HG03469 (cell line): ENCODE results near the gene TNFSF10.

Source experiments
- ATAC-seq: cut with Tn5 transposase; IDR thresholded peaks from one replicate; pipeline ENCODE4 v1.9.1; 2021; ENCODE audit warnings: mild to moderate bottlenecking, moderate library complexity, moderate number of reproducible peaks; ENCODE audit not compliant: unreplicated experiment

Gene TNFSF10

GRCh38 chr3:172518929-172519640 is 4.1 kb downstream of the TNFSF10 start:
- ATAC-seq, result no peak

- no peak for ATAC-seq
These were observed 5.3 kb downstream of the TNFSF10 start for GRCh38 chr3:172517859-172518466.

GRCh38 chr3:172516318-172517214 is 6.7 kb downstream of the TNFSF10 start:
- ATAC-seq, result no peak

- no peak for ATAC-seq
These were observed 7.9 kb downstream of the TNFSF10 start for GRCh38 chr3:172515130-172515918.

- ATAC-seq, result no peak
These were observed 8.6 kb downstream of the TNFSF10 start for GRCh38 chr3:172514678-172515077.

GRCh38 chr3:172513488-172513887 is 9.7 kb downstream of the TNFSF10 start:
- no peak for ATAC-seq

DNA sequence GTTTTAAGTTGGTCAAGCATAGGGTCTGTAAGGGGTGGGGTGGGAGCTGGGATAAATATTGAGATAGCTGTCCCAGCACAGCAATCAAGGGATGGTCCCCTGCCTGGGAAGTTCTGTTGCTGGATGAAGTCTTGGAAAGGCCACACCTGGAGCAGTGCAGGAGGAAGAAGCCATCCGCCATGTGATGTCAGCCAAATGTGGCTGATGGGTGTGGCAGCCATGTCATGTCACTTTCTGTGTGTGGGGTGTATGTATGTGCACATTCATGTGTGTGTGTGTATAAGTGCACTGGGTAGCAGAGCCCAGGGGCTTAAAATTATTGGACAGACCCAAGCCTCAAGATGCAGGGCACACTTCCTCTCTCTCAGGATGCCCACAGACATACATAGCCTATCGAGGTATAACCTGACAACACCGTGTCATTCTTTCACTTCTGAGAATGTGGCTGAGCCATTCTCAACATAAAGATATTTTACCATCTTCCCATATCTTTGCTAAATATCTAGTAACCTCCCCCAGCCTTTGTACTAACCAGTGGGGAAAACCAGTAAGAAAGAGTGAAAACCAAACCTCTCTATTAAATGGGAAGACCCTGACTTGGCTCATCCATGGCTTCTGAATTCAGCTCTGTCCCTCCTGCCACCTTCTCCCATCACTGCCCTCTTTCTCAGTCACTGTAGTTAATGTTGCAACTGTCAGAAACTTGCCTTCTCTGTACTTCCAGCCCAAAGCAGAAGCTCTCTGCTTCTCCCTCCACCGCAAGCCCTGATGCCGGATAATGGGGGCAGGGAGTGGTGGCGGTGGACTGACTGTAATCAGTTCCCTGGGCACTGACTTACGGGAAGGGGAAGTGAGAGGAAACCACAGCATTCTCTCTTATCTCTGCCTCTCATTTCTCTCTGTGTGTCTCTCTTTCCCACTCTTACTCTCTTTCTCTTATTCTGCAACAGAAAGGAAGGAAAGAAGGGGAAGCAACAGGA is 11.2 kb downstream of the TNFSF10 start:
- peak; percentile 54 for ATAC-seq

DNA sequence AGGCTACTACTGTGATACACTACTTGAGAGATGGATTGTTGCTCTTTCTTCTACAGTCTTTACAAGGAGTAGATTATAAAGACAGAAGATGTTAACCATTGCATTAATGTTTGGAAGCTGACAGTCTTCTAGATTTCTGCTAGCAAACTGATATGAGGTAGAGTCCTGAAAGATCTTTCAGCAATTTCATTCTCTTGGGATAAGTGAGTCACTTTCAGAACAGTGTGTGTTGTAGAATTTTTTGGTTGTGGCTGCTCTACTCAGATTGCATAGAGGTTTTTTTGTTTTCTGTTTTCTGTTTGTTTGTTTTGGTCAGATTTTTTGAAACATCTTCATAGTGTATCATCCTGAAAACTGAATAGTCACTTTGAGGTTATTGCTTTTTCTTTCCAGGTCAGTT is 17.1 kb downstream of the TNFSF10 start:
- no peak for ATAC-seq

- no peak for ATAC-seq
These were observed 21.7 kb downstream of the TNFSF10 start for GRCh38 chr3:172501540-172501939.

GRCh38 chr3:172490198-172490669 is 33.0 kb downstream of the TNFSF10 start:
- ATAC-seq, result peak; percentile 67

DNA sequence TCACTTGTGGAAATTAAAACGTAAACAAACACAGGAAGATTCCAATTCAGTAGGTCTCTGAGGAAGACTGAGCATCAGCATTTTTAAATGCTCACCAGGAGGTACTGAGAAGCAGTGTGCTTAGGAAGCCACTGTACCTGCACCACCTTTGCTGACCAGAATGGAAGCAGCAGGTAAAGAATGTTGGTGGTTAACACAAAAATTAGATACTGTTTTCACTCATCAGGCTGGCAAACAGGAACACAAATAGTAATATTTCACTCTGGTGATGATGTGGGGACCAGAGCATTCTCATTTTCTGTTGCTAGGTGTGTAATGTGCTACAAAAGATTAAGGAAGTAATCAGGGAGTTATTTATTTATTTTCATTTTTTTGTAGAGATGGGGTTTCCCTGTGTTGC is 45.1 kb downstream of the TNFSF10 start:
- no peak for ATAC-seq

- ATAC-seq, result no peak
These were observed 46.9 kb downstream of the TNFSF10 start for GRCh38 chr3:172476347-172476746.

- no peak for ATAC-seq
These were observed 47.5 kb downstream of the TNFSF10 start for GRCh38 chr3:172475703-172476102.

DNA sequence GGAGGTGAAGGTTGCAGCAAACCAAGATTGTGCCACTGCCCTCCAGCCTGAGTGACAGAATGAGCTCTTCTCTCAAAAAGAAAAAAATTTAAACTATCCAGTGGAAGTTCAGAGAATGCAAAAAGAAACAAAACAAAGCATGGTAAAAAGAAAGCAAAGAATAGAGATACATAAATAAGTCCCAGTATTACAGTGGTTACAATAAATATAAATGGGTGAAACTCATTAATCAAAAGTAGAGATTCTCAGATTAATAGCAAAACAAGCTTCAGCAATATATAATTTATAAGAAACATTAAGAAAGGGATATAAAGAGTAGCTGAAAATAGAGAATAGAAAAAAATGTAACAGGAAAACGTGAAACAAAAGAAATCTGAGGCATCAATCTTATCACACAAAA is 51.3 kb downstream of the TNFSF10 start:
- no peak for ATAC-seq

DNA sequence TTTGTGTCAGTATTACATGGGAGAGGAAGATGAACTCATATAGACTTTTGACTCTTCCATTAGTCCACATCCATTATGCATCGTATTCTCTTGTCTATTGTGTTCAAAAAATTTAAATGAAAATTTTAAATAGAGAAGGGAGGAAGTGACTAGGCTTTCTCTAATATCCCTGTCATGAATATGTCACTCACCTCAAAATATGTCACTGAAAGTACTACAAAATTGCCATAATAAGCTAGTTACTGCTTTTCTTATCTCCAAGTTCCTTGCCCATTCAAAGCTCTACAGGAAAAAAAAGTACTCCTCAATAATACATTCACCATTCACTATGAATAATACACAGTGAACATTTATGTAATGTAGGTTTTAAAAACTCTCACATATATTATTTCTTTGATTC is 52.6 kb downstream of the TNFSF10 start:
- ATAC-seq, result no peak

DNA sequence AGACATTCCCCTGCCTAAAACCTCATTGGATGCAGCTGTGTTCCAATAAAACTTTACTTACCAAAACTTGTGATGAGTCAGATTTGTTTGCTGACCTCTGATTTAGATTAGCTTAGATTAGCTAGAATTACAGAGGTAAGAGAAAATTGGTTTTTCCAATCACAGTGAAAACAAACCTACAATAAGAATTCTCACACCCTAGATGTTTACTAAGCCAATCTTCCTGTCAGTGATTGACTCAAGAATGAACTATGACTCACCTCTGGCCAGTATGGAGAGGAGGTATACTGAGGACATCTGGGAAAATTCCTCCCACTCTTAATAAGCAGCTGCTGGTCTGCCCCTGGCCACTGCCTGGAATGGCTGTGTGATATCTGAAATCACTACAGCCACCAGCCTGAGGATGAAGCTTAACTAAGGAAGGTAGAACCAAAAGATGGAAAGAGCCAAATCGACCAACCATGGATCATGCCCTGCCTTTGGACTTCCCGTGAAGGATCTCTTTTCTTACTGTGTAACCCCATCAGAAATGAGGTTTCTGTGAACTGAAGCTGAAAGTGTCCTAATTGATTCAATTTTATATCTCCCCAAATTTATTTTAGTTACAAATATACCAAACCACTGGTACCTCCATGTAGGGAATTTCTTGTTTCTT is 55.9 kb downstream of the TNFSF10 start:
- ATAC-seq, result no peak

- no peak for ATAC-seq
These were observed 56.6 kb downstream of the TNFSF10 start for GRCh38 chr3:172466553-172467130.

- no peak for ATAC-seq
These were observed 57.9 kb downstream of the TNFSF10 start for GRCh38 chr3:172465281-172465680.

DNA sequence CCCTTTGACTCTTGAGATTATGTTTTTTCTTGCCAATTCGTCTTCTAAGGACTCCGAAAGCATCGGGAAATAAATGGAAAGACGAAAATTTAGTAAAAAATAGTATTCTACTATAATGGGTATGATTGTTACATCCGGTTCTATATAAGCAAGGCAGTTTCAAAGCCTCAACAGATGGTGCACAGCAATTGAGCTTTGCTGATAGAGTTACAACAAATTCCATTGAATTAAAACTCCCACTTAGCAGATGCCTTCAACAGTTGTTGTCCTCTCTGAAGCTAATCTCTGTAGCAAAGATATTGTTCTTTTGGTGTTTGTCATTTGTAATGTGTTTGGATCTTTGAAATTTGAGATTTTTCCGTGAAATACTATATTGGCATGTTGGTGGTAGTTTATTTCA is 58.9 kb downstream of the TNFSF10 start:
- ATAC-seq, result no peak
